Neural progenitor cell (in vitro differentiated cells): Measurements from ENCODE around the gene SLC41A3. TPM values are rescaled to one million over a fixed set of nuclear protein-coding genes. Genes with fewer than 3 reads are reported as not detected.

Experiments
- DNase-seq: peaks from one replicate; pipeline ENCODE4 v3.0.0-alpha.2; 2016; ENCODE audit warnings: low spot score
- H2AFZ ChIP-seq: fragments of 200-600 bp; sonication (generic); replicated peaks from 2 replicates; pipeline ENCODE4 v1.6.1; 2016; ENCODE audit warnings: antibody characterized with exemption
- H3F3A ChIP-seq: fragments of 200-600 bp; sonication (generic); 2 replicates; pipeline ENCODE4 v1.6.1; 2016; ENCODE audit warnings: antibody characterized with exemption, low read depth
- H3K27ac ChIP-seq: fragments of 200-600 bp; sonication (generic); 2 replicates; pipeline ENCODE4 v1.5.1; 2016; ENCODE audit warnings: mild to moderate bottlenecking
- H3K27me3 ChIP-seq: fragments of 200-600 bp; sonication (generic); 2 replicates; pipeline ENCODE4 v1.6.1; 2016; ENCODE audit warnings: mild to moderate bottlenecking, moderate library complexity
- H3K36me3 ChIP-seq: fragments of 200-600 bp; sonication (generic); 2 replicates; pipeline ENCODE4 v1.5.1; 2016
- H3K4me1 ChIP-seq: fragments of 200-600 bp; sonication (generic); 2 replicates; pipeline ENCODE4 v1.6.1; 2016; ENCODE audit warnings: mixed run types
- H3K4me2 ChIP-seq: fragments of 200-600 bp; sonication (generic); 2 replicates; pipeline ENCODE4 v1.6.1; 2016
- H3K4me3 ChIP-seq: fragments of 200-600 bp; sonication (generic); 2 replicates; pipeline ENCODE4 v1.5.1; 2016
- H3K79me2 ChIP-seq: fragments of 200-600 bp; sonication (generic); 2 replicates; pipeline ENCODE4 v1.6.1; 2016; ENCODE audit warnings: low read depth
- H3K9ac ChIP-seq: fragments of 200-600 bp; sonication (generic); 2 replicates; pipeline ENCODE4 v1.6.1; 2016
- H3K9me3 ChIP-seq: fragments of 200-600 bp; sonication (generic); 2 replicates; pipeline ENCODE4 v1.5.1; 2016; ENCODE audit warnings: low read depth
- H4K20me1 ChIP-seq: fragments of 200-600 bp; sonication (generic); 2 replicates; pipeline ENCODE4 v1.6.1; 2016; ENCODE audit warnings: low read depth
- H3K27ac Mint-ChIP-seq: 3 replicates; pipeline ENCODE4 v1.8.0; 2021; ENCODE audit warnings: mixed read lengths
- H3K27me3 Mint-ChIP-seq: 2 replicates; pipeline ENCODE4 v1.8.0; 2022; ENCODE audit warnings: low read depth, mild to moderate bottlenecking, inconsistent platforms, moderate library complexity, mixed read lengths; ENCODE audit not compliant: insufficient read depth
- H3K36me3 Mint-ChIP-seq: 3 replicates; pipeline ENCODE4 v1.8.0; 2021; ENCODE audit warnings: mixed read lengths
- H3K4me1 Mint-ChIP-seq: 3 replicates; pipeline ENCODE4 v1.8.0; 2021; ENCODE audit warnings: mixed read lengths
- H3K4me3 Mint-ChIP-seq: 3 replicates; pipeline ENCODE4 v1.8.0; 2021; ENCODE audit warnings: mild to moderate bottlenecking, moderate library complexity, mixed read lengths
- H3K9me3 Mint-ChIP-seq: 3 replicates; pipeline ENCODE4 v1.8.0; 2020; ENCODE audit warnings: mixed read lengths
- CTCF ChIP-seq: fragments of 200-600 bp; sonication (generic); IDR thresholded peaks from 2 replicates; pipeline ENCODE4 v1.5.1; 2017; ENCODE audit warnings: antibody characterized with exemption, mild to moderate bottlenecking
- EZH2 ChIP-seq: fragments of 200-600 bp; sonication (generic); IDR thresholded peaks from 2 replicates; pipeline ENCODE4 v1.6.1; 2017; ENCODE audit warnings: antibody characterized with exemption, mild to moderate bottlenecking, moderate library complexity
- EZH2phosphoT487 ChIP-seq: fragments of 200-600 bp; sonication (generic); IDR thresholded peaks from 2 replicates; pipeline ENCODE4 v1.6.1; 2017; ENCODE audit warnings: antibody characterized with exemption
- total RNA-seq: library from RNA; depleted of rRNA; stranded (reverse); fragments of >200 nt; gene quantifications from 2 replicates; pipeline ENCODE4 v1.2.3, GENCODE V29; 2015; ENCODE audit warnings: low replicate concordance

SLC41A3 gene
- total RNA-seq, 1 donor from 2014 or later, result 24.9 TPM

DNA sequence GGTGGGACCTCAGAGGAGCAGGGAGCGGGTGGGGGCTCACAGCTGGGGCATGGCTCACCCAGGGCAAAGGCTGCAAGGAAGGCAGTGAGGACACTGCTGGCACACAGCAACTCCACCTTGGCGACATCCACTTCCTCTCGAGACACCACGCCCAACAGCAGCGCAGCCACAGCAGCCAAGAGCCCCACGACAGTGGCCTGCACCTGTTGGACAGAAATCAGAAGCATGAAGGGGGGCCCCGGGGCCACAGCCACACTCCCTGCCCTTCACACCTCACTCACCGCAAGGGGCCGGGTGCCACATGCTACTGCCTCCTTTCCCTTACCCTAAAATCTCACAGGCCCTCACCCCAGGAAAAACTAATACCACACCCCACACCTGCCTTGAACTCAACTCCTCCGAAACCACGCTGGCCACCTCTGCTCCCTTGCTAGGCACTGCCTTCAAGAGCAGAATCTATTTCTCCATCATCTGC, 57.6 kb downstream of the SLC41A3 start:
- TF ChIP-seq EZH2 (no peak), CTCF (no peak), EZH2phosphoT487 (no peak)
- Mint-ChIP-seq H3K36me3 (peaks cover 27% of the 10 kb centered on the region), H3K27ac (no peak overlapping the region), H3K27me3 (no peaks in the 10 kb centered on the region), H3K4me1 (peaks cover 2% of the 10 kb centered on the region), H3K9me3 (peaks cover 18% of the 10 kb centered on the region), H3K4me3 (no peak overlapping the region)
- no peaks in the 10 kb centered on the region for H3K4me1 ChIP-seq
- H3K4me2 ChIP-seq, result no peak overlapping the region
- no peak for DNase-seq
- H2AFZ ChIP-seq, result no peak overlapping the region
- no peaks in the 10 kb centered on the region for H3K79me2 ChIP-seq
- H3K4me3 ChIP-seq, result no peak overlapping the region
- no peak overlapping the region for H3K9ac ChIP-seq
- H3K27me3 ChIP-seq, result no peaks in the 10 kb centered on the region
- no peaks in the 10 kb centered on the region for H3K9me3 ChIP-seq
- no peak overlapping the region for H3K27ac ChIP-seq
- no peaks in the 10 kb centered on the region for H4K20me1 ChIP-seq
- H3F3A ChIP-seq, result no peaks in the 10 kb centered on the region
- no peaks in the 10 kb centered on the region for H3K36me3 ChIP-seq

- no peak overlapping the region for H3K4me3 Mint-ChIP-seq
- H3K79me2 ChIP-seq, result no peaks in the 10 kb centered on the region
- H4K20me1 ChIP-seq, result no peaks in the 10 kb centered on the region
- no peaks in the 10 kb centered on the region for H3K9me3 ChIP-seq
- peaks cover 18% of the 10 kb centered on the region for H3K9me3 Mint-ChIP-seq
- no peaks in the 10 kb centered on the region for H3K4me1 ChIP-seq
- H3K4me3 ChIP-seq, result no peak overlapping the region
- DNase-seq, result no peak
- TF ChIP-seq EZH2phosphoT487, result no peak
- TF ChIP-seq CTCF, result no peak
- no peak for TF ChIP-seq EZH2
- H3K4me2 ChIP-seq, result no peak overlapping the region
- no peak overlapping the region for H3K27ac ChIP-seq
- H3F3A ChIP-seq, result no peaks in the 10 kb centered on the region
- H3K27me3 Mint-ChIP-seq, result no peaks in the 10 kb centered on the region
- no peak overlapping the region for H3K9ac ChIP-seq
- no peak overlapping the region for H2AFZ ChIP-seq
- no peaks in the 10 kb centered on the region for H3K36me3 ChIP-seq
- no peaks in the 10 kb centered on the region for H3K27me3 ChIP-seq
- peaks cover 29% of the 10 kb centered on the region for H3K36me3 Mint-ChIP-seq
- H3K4me1 Mint-ChIP-seq, result peaks cover 2% of the 10 kb centered on the region
- H3K27ac Mint-ChIP-seq, result no peak overlapping the region
These were observed 58.1 kb downstream of the SLC41A3 start for GRCh38 chr3:126025862-126026261.

GRCh38 chr3:126025116-126025729, 58.7 kb downstream of the SLC41A3 start:
- no peaks in the 10 kb centered on the region for H3K27me3 Mint-ChIP-seq
- H3K9me3 Mint-ChIP-seq, result peaks cover 18% of the 10 kb centered on the region
- Histone ChIP-seq H2AFZ (no peak overlapping the region), H3K4me1 (no peaks in the 10 kb centered on the region), H3K27me3 (no peaks in the 10 kb centered on the region), H3F3A (no peaks in the 10 kb centered on the region), H3K4me3 (no peak overlapping the region), H3K9me3 (no peaks in the 10 kb centered on the region), H3K36me3 (no peaks in the 10 kb centered on the region), H3K4me2 (no peak overlapping the region), H3K27ac (no peak overlapping the region), H3K79me2 (no peaks in the 10 kb centered on the region), H3K9ac (no peak overlapping the region), H4K20me1 (no peaks in the 10 kb centered on the region)
- H3K27ac Mint-ChIP-seq, result no peak overlapping the region
- H3K36me3 Mint-ChIP-seq, result peaks cover 33% of the 10 kb centered on the region
- H3K4me3 Mint-ChIP-seq, result no peak overlapping the region
- TF ChIP-seq EZH2 (no peak), CTCF (no peak), EZH2phosphoT487 (no peak)
- no peak for DNase-seq
- peaks cover 7% of the 10 kb centered on the region for H3K4me1 Mint-ChIP-seq
